HEK293 (cell line): Measurements from ENCODE around the gene CDK4.

Source experiments
- KLF7 ChIP-seq: fragments of 450-650 bp; formaldehyde crosslinking; IDR thresholded peaks from 2 replicates; pipeline ENCODE4 v1.5.1; 2016; ENCODE audit warnings: missing biosample characterization, missing genetic modification characterization, borderline replicate concordance
- MEIS1 ChIP-seq: sonication (generic); formaldehyde crosslinking; IDR thresholded peaks from 2 replicates; pipeline ENCODE4 v1.8.1; 2022; ENCODE audit warnings: missing genetic modification reagents, mild to moderate bottlenecking, borderline replicate concordance
- PRDM1 ChIP-seq: fragments of 450-650 bp; formaldehyde crosslinking; IDR thresholded peaks from 2 replicates; pipeline ENCODE4; 2016; ENCODE audit warnings: missing biosample characterization, missing genetic modification characterization
- PRDM4 ChIP-seq: fragments of 450-650 bp; formaldehyde crosslinking; IDR thresholded peaks from 2 replicates; pipeline ENCODE4 v1.5.1; 2017; ENCODE audit warnings: missing biosample characterization, missing genetic modification characterization
- ZBTB11 ChIP-seq: fragments of 450-650 bp; formaldehyde crosslinking; conservative IDR thresholded peaks from 2 replicates; pipeline ENCODE4 v1.5.1; 2016; ENCODE audit warnings: low read depth, missing biosample characterization, missing genetic modification characterization
- ZBTB48 ChIP-seq: fragments of 450-650 bp; formaldehyde crosslinking; IDR thresholded peaks from 2 replicates; pipeline ENCODE4 v1.5.1; 2016; ENCODE audit warnings: missing biosample characterization, missing genetic modification characterization
- ZBTB8A ChIP-seq: fragments of 450-650 bp; formaldehyde crosslinking; IDR thresholded peaks from 2 replicates; pipeline ENCODE4 v1.5.1; 2016; ENCODE audit warnings: missing biosample characterization, missing genetic modification characterization
- ZFP37 ChIP-seq: fragments of 450-650 bp; formaldehyde crosslinking; IDR thresholded peaks from 2 replicates; pipeline ENCODE4 v1.5.1; 2016; ENCODE audit warnings: missing biosample characterization, missing genetic modification characterization
- ZFP41 ChIP-seq: fragments of 450-650 bp; formaldehyde crosslinking; IDR thresholded peaks from 2 replicates; pipeline ENCODE4 v1.5.1; 2016; ENCODE audit warnings: missing biosample characterization, missing genetic modification characterization, borderline replicate concordance
- ZNF155 ChIP-seq: fragments of 450-650 bp; formaldehyde crosslinking; IDR thresholded peaks from 2 replicates; pipeline ENCODE4 v1.5.1; 2016; ENCODE audit warnings: missing biosample characterization, missing genetic modification characterization
- ZNF157 ChIP-seq: fragments of 450-650 bp; formaldehyde crosslinking; IDR thresholded peaks from 2 replicates; pipeline ENCODE4 v1.5.1; 2016; ENCODE audit warnings: missing biosample characterization, missing genetic modification characterization
- ZNF169 ChIP-seq: fragments of 450-650 bp; formaldehyde crosslinking; IDR thresholded peaks from 2 replicates; pipeline ENCODE4 v1.5.1; 2016; ENCODE audit warnings: missing biosample characterization, missing genetic modification characterization
- ZNF174 ChIP-seq: fragments of 450-650 bp; formaldehyde crosslinking; IDR thresholded peaks from 2 replicates; pipeline ENCODE4 v1.5.0; 2017; ENCODE audit warnings: missing biosample characterization, mild to moderate bottlenecking, missing genetic modification characterization
- ZNF175 ChIP-seq: fragments of 450-650 bp; formaldehyde crosslinking; IDR thresholded peaks from 2 replicates; pipeline ENCODE4 v1.5.1; 2016; ENCODE audit warnings: missing biosample characterization, missing genetic modification characterization
- ZNF2 ChIP-seq: fragments of 450-650 bp; formaldehyde crosslinking; IDR thresholded peaks from 2 replicates; pipeline ENCODE4 v1.5.1; 2016; ENCODE audit warnings: missing biosample characterization, missing genetic modification characterization
- ZNF248 ChIP-seq: fragments of 450-650 bp; formaldehyde crosslinking; IDR thresholded peaks from 2 replicates; pipeline ENCODE4 v1.5.1; 2017; ENCODE audit warnings: missing biosample characterization, missing genetic modification characterization
- ZNF266 ChIP-seq: fragments of 450-650 bp; formaldehyde crosslinking; IDR thresholded peaks from 2 replicates; pipeline ENCODE4 v1.5.1; 2016; ENCODE audit warnings: missing biosample characterization, missing genetic modification characterization, low read depth
- ZNF280C ChIP-seq: fragments of 450-650 bp; formaldehyde crosslinking; IDR thresholded peaks from 2 replicates; pipeline ENCODE4 v1.5.1; 2016; ENCODE audit warnings: missing biosample characterization, missing genetic modification characterization
- ZNF335 ChIP-seq: fragments of 450-650 bp; formaldehyde crosslinking; conservative IDR thresholded peaks from 2 replicates; pipeline ENCODE4 v1.5.1; 2016; ENCODE audit warnings: missing biosample characterization, missing genetic modification characterization
- ZNF398 ChIP-seq: fragments of 450-650 bp; formaldehyde crosslinking; IDR thresholded peaks from 2 replicates; pipeline ENCODE4 v1.5.1; 2017; ENCODE audit warnings: missing biosample characterization, missing genetic modification characterization
- ZNF404 ChIP-seq: fragments of 450-650 bp; formaldehyde crosslinking; IDR thresholded peaks from 2 replicates; pipeline ENCODE4 v1.5.1; 2017; ENCODE audit warnings: missing biosample characterization, missing genetic modification characterization
- ZNF423 ChIP-seq: fragments of 450-650 bp; formaldehyde crosslinking; IDR thresholded peaks from 2 replicates; pipeline ENCODE4 v1.5.1; 2016; ENCODE audit warnings: missing biosample characterization, missing genetic modification characterization
- ZNF426 ChIP-seq: fragments of 450-650 bp; formaldehyde crosslinking; IDR thresholded peaks from 2 replicates; pipeline ENCODE4 v1.5.1; 2017; ENCODE audit warnings: missing biosample characterization, missing genetic modification characterization, mild to moderate bottlenecking, inconsistent platforms, moderate library complexity
- ZNF473 ChIP-seq: fragments of 450-650 bp; formaldehyde crosslinking; IDR thresholded peaks from 2 replicates; pipeline ENCODE4 v1.5.1; 2017; ENCODE audit warnings: missing biosample characterization, missing genetic modification characterization
- ZNF544 ChIP-seq: fragments of 450-650 bp; formaldehyde crosslinking; IDR thresholded peaks from 2 replicates; pipeline ENCODE4 v1.5.0; 2017; ENCODE audit warnings: missing biosample characterization, missing genetic modification characterization
- ZNF561 ChIP-seq: fragments of 450-650 bp; IDR thresholded peaks from 2 replicates; pipeline ENCODE4 v1.5.1; 2018; ENCODE audit warnings: missing biosample characterization, missing genetic modification characterization, borderline replicate concordance
- ZNF610 ChIP-seq: fragments of 450-650 bp; formaldehyde crosslinking; IDR thresholded peaks from 2 replicates; pipeline ENCODE4 v1.5.1; 2016; ENCODE audit warnings: missing biosample characterization, missing genetic modification characterization, borderline replicate concordance
- ZNF621 ChIP-seq: fragments of 450-650 bp; formaldehyde crosslinking; IDR thresholded peaks from 2 replicates; pipeline ENCODE4 v1.5.1; 2017; ENCODE audit warnings: missing biosample characterization, missing genetic modification characterization
- ZNF624 ChIP-seq: fragments of 450-650 bp; formaldehyde crosslinking; IDR thresholded peaks from 2 replicates; pipeline ENCODE4 v1.5.1; 2017; ENCODE audit warnings: missing biosample characterization, missing genetic modification characterization
- ZNF654 ChIP-seq: fragments of 450-650 bp; formaldehyde crosslinking; IDR thresholded peaks from 2 replicates; pipeline ENCODE4 v1.5.1; 2016; ENCODE audit warnings: low read depth, missing biosample characterization, missing genetic modification characterization
- ZNF791 ChIP-seq: fragments of 450-650 bp; formaldehyde crosslinking; IDR thresholded peaks from 2 replicates; pipeline ENCODE4 v1.5.1; 2016; ENCODE audit warnings: missing biosample characterization, missing genetic modification characterization
- ZSCAN16 ChIP-seq: fragments of 450-650 bp; formaldehyde crosslinking; IDR thresholded peaks from 2 replicates; pipeline ENCODE4 v1.5.1; 2016; ENCODE audit warnings: missing biosample characterization, missing genetic modification characterization

The CDK4 gene

GRCh38 chr12:57754411-57755193, 2.5 kb upstream of the CDK4 start, which contains the start of gene MARCHF9 (continued):
- TF ChIP-seq ZNF169: no peak; the same call in 1 of the 2 replicates
- peak; percentile 30; the same call in 1 of the 2 replicates for TF ChIP-seq ZBTB11
- no peak for TF ChIP-seq ZFP41 (tag by site-specific recombination)
- no peak for TF ChIP-seq ZNF473 (tag by site-specific recombination)
- no peak for TF ChIP-seq ZFP37 (tag by site-specific recombination)
- TF ChIP-seq ZNF335 (tag by site-specific recombination): peak; percentile 44
- no peak for TF ChIP-seq ZNF174
- TF ChIP-seq KLF7 (tag by site-specific recombination): peak; percentile 89; the same call in 1 of the 2 replicates
- no peak for TF ChIP-seq ZNF248 (tag by site-specific recombination)
- no peak; the same call in 1 of the 2 replicates for TF ChIP-seq ZSCAN16 (tag by site-specific recombination)
- TF ChIP-seq ZNF621 (tag by site-specific recombination): no peak
- TF ChIP-seq ZBTB48 (tag by site-specific recombination): no peak; the same call in 1 of the 2 replicates
- TF ChIP-seq ZNF2 (tag by site-specific recombination): peak; percentile 89
- TF ChIP-seq PRDM4 (tag by site-specific recombination): no peak
- TF ChIP-seq ZNF610 (tag by site-specific recombination): no peak
- TF ChIP-seq ZNF404 (tag by site-specific recombination): no peak
- no peak for TF ChIP-seq ZNF266
- TF ChIP-seq ZNF544 (tag by site-specific recombination): no peak
- no peak for TF ChIP-seq ZNF654
- TF ChIP-seq PRDM1 (tag by site-specific recombination): peak; percentile 49; the same call in 1 of the 2 replicates
- no peak for TF ChIP-seq ZNF791 (tag by site-specific recombination)
- peak; percentile 26; the same call in 1 of the 2 replicates for TF ChIP-seq ZNF423 (tag by site-specific recombination)
- no peak for TF ChIP-seq ZNF155 (tag by site-specific recombination)
- TF ChIP-seq ZNF624 (tag by site-specific recombination): no peak
- peak; percentile 89 for TF ChIP-seq ZNF398 (tag by site-specific recombination)
- TF ChIP-seq ZNF561 (tag by site-specific recombination): no peak
- TF ChIP-seq ZNF426 (tag by site-specific recombination): no peak
- peak; percentile 51; the same call in 1 of the 2 replicates for TF ChIP-seq ZBTB8A (tag by site-specific recombination)
- TF ChIP-seq MEIS1 (CRISPR knock-in tag): no peak
- TF ChIP-seq ZNF280C (tag by site-specific recombination): no peak
- TF ChIP-seq ZNF175 (tag by site-specific recombination): no peak
- no peak for TF ChIP-seq ZNF157
